H1 (cell line): Measurements from ENCODE around the gene POLR3A. TPM values are rescaled to one million over a fixed set of nuclear protein-coding genes. Genes with fewer than 3 reads are reported as not detected.

Source experiments
- CTCF ChIA-PET: fragments of 300-600 bp; sonication (Branson Sonifier 250); formaldehyde crosslinking; loops from one replicate; lab custom pipeline; 2021; ENCODE audit not compliant: partially characterized antibody; lab: Charles Lee
- POLR2A ChIA-PET: fragments of 300-600 bp; sonication (Branson Sonifier 250); formaldehyde crosslinking; loops from one replicate; lab custom pipeline; 2021; ENCODE audit warnings: inconsistent platforms; ENCODE audit not compliant: partially characterized antibody; lab: Charles Lee
- DNase-seq, 2 experiments: peaks; one replicate each; pipeline versions ENCODE4 v3.0.0 to v3.0.0-alpha.2; 2010 to 2022; ENCODE audit warnings: low spot score in 2 of 2, low read depth in 1 of 2, mixed read lengths in 1 of 2
- FAIRE-seq: peaks from 2 replicates; lab custom pipeline; 2011; peaks lifted over from hg19 to GRCh38; lab: Jason Lieb, UNC
- H2AFZ ChIP-seq: 2 replicates; pipeline ENCODE4 v1.8.1; 2012; ENCODE audit warnings: low read length, inconsistent platforms
- H2AK5ac ChIP-seq: 2 replicates; pipeline ENCODE4 v1.6.1; 2013; ENCODE audit warnings: low read depth, low read length
- H2BK120ac ChIP-seq: replicated peaks from 2 replicates; pipeline ENCODE3; 2013; ENCODE audit warnings: low read depth, low read length, inconsistent platforms
- H2BK12ac ChIP-seq: 2 replicates; pipeline ENCODE4 v1.6.1; 2013; ENCODE audit warnings: low read depth, low read length
- H2BK15ac ChIP-seq: 2 replicates; pipeline ENCODE4 v1.6.1; 2013; ENCODE audit warnings: low read length
- H2BK20ac ChIP-seq: 2 replicates; pipeline ENCODE4 v1.6.1; 2013; ENCODE audit warnings: low read length
- H2BK5ac ChIP-seq: 2 replicates; pipeline ENCODE4 v1.6.1; 2013; ENCODE audit warnings: low read depth, low read length
- H3K14ac ChIP-seq: 2 replicates; pipeline ENCODE4 v1.6.1; 2013; ENCODE audit warnings: inconsistent platforms; ENCODE audit not compliant: insufficient read length
- H3K18ac ChIP-seq: 2 replicates; pipeline ENCODE4 v1.6.1; 2013; ENCODE audit warnings: low read length; ENCODE audit errors: extremely low read depth
- H3K23ac ChIP-seq: 2 replicates; pipeline ENCODE4 v1.6.1; 2013; ENCODE audit warnings: inconsistent platforms; ENCODE audit not compliant: insufficient read length
- H3K23me2 ChIP-seq: 2 replicates; pipeline ENCODE4 v1.6.1; 2013; ENCODE audit warnings: low read depth, low read length
- H3K27ac ChIP-seq: 2 replicates; pipeline ENCODE4 v1.6.1; 2011; ENCODE audit warnings: low read depth, low read length, inconsistent platforms
- H3K27me3 ChIP-seq, 4 experiments: replicated peaks in 1 of 4; 1 replicate in 1 of 4; 2 replicates in 3 of 4; pipeline versions ENCODE4 v1.6.1 to v1.8.1; 2011 to 2013; ENCODE audit warnings: low read length in 3 of 4, mild to moderate bottlenecking in 3 of 4, inconsistent platforms in 2 of 4, mixed read lengths in 2 of 4, moderate library complexity in 1 of 4; ENCODE audit not compliant: control insufficient read depth in 3 of 4, insufficient read depth in 3 of 4; ENCODE audit errors: extremely low read depth in 1 of 4
- H3K36me3 ChIP-seq, 4 experiments: 2 replicates each; pipeline versions ENCODE4 v1.6.1 to v1.8.1; 2011 to 2013; ENCODE audit warnings: mild to moderate bottlenecking in 4 of 4, low read length in 3 of 4, moderate library complexity in 2 of 4, control low read depth in 1 of 4, inconsistent platforms in 1 of 4; ENCODE audit not compliant: insufficient read depth in 4 of 4, control insufficient read depth in 2 of 4
- H3K4ac ChIP-seq: replicated peaks from 2 replicates; pipeline ENCODE3; 2013; ENCODE audit warnings: low read length, low read depth, mixed read lengths, inconsistent platforms; ENCODE audit not compliant: insufficient read length
- H3K4me1 ChIP-seq, 4 experiments: replicated peaks in 1 of 4; 1 replicate in 1 of 4; 2 replicates in 3 of 4; pipeline versions ENCODE4 v1.6.1 to v1.8.1; 2011 to 2013; ENCODE audit warnings: low read length in 3 of 4, inconsistent platforms in 2 of 4, mixed read lengths in 1 of 4; ENCODE audit not compliant: insufficient read depth in 4 of 4, control insufficient read depth in 3 of 4
- H3K4me2 ChIP-seq, 2 experiments: 2 replicates each; pipeline versions ENCODE4 v1.6.1 to v1.8.1; 2011 to 2013; ENCODE audit warnings: low read depth in 2 of 2, low read length in 2 of 2, control low read depth in 1 of 2, inconsistent platforms in 1 of 2, mild to moderate bottlenecking in 1 of 2; ENCODE audit not compliant: insufficient read depth in 1 of 2
- H3K4me3 ChIP-seq, 4 experiments: fragments of 200-600, 300-600 bp in 1 of 4; sonication (generic), shearing (Covaris generic), sonication (Bioruptor Twin) in 1 of 4; 2 replicates each; pipeline versions ENCODE4 v1.5.1 to v1.8.1; 2011 to 2016; ENCODE audit warnings: low read length in 4 of 4, low read depth in 3 of 4, control low read depth in 2 of 4, inconsistent platforms in 2 of 4, mild to moderate bottlenecking in 2 of 4, mixed read lengths in 1 of 4, moderate library complexity in 1 of 4; ENCODE audit not compliant: insufficient read depth in 2 of 4; ENCODE audit errors: extremely low read depth in 1 of 4
- H3K56ac ChIP-seq: replicated peaks from 2 replicates; pipeline ENCODE3; 2013; ENCODE audit warnings: low read depth, mild to moderate bottlenecking, mixed read lengths, low read length, inconsistent platforms; ENCODE audit not compliant: insufficient read length
- H3K79me1 ChIP-seq: 2 replicates; pipeline ENCODE4 v1.6.1; 2013; ENCODE audit warnings: low read depth, low read length, control low read depth
- H3K79me2 ChIP-seq, 2 experiments: 2 replicates each; pipeline versions ENCODE4 v1.6.1 to v1.8.1; 2012 to 2013; ENCODE audit warnings: low read length in 2 of 2, mild to moderate bottlenecking in 2 of 2, inconsistent platforms in 1 of 2; ENCODE audit not compliant: insufficient read depth in 2 of 2, control insufficient read depth in 1 of 2
- H3K9ac ChIP-seq, 4 experiments: replicated peaks in 1 of 4; 1 replicate in 1 of 4; 2 replicates in 3 of 4; pipeline versions ENCODE4 v1.6.1 to v1.8.1; 2011 to 2013; ENCODE audit warnings: low read depth in 3 of 4, low read length in 3 of 4, control low read depth in 2 of 4, mild to moderate bottlenecking in 2 of 4, moderate library complexity in 2 of 4, inconsistent platforms in 1 of 4; ENCODE audit errors: extremely low read depth in 1 of 4
- H3K9me3 ChIP-seq, 2 experiments: 2 replicates each; pipeline versions ENCODE4 v1.6.1 to v1.8.1; 2012 to 2013; ENCODE audit warnings: mild to moderate bottlenecking in 2 of 2, moderate library complexity in 2 of 2, control low read depth in 1 of 2, inconsistent platforms in 1 of 2, low read depth in 1 of 2, low read length in 1 of 2, mixed read lengths in 1 of 2; ENCODE audit not compliant: insufficient read depth in 2 of 2
- H4K20me1 ChIP-seq, 2 experiments: replicated peaks in 1 of 2; 2 replicates each; pipeline versions ENCODE3 to v1.8.1; 2011 to 2013; ENCODE audit warnings: inconsistent platforms in 2 of 2, low read length in 2 of 2, mild to moderate bottlenecking in 1 of 2; ENCODE audit not compliant: insufficient read depth in 2 of 2, control insufficient read depth in 1 of 2
- H4K5ac ChIP-seq: 2 replicates; pipeline ENCODE4 v1.6.1; 2013; ENCODE audit warnings: low read length, low read depth, mixed read lengths, inconsistent platforms; ENCODE audit not compliant: insufficient read length
- H4K8ac ChIP-seq: 2 replicates; pipeline ENCODE4 v1.8.0; 2013; ENCODE audit warnings: mild to moderate bottlenecking, moderate library complexity, low read length, inconsistent platforms; ENCODE audit not compliant: insufficient read depth; ENCODE audit errors: extremely low read depth
- H4K91ac ChIP-seq: replicated peaks from 2 replicates; pipeline ENCODE3; 2013; ENCODE audit warnings: low read length, mixed read lengths, inconsistent platforms; ENCODE audit not compliant: insufficient read length
- GTF2F1 ChIP-seq: IDR thresholded peaks from 2 replicates; pipeline ENCODE4 v1.6.1; 2012; ENCODE audit warnings: low read depth, low read length, improper control_type of control experiment, borderline replicate concordance
- MAFK ChIP-seq: IDR thresholded peaks from 2 replicates; pipeline ENCODE4 v1.6.1; 2012; ENCODE audit warnings: low read depth, mild to moderate bottlenecking, improper control_type of control experiment, low read length
- RAD21 ChIP-seq, 2 experiments: IDR thresholded peaks in 1 of 2; conservative IDR thresholded peaks in 1 of 2; 2 replicates each; pipeline ENCODE4 v1.6.1; 2011; ENCODE audit warnings: low read depth in 2 of 2, low read length in 2 of 2, improper control_type of control experiment in 1 of 2, inconsistent platforms in 1 of 2, mild to moderate bottlenecking in 1 of 2, moderate library complexity in 1 of 2
- WGBS, 2 experiments: shearing (Covaris generic) in 1 of 2; methylation state at CpG; one replicate each; pipeline versions ENCODE4 v1.1.6 to v1.1.7; 2013 to 2015; ENCODE audit warnings: low lambda C conversion rate in 2 of 2, mixed read lengths in 2 of 2, inconsistent platforms in 1 of 2, low coverage in 1 of 2, missing lambda C conversion rate in 1 of 2; ENCODE audit not compliant: insufficient replicate concordance in 2 of 2, insufficient coverage in 1 of 2, insufficient read length in 1 of 2; ENCODE audit errors: extremely low coverage in 1 of 2, missing lambda C conversion rate in 1 of 2; 5-methylcytosine and 5-hydroxymethylcytosine counted together
- polyA plus RNA-seq, 7 experiments: library from polyadenylated mRNA; depleted of rRNA in 3 of 7; stranded (reverse) in 5 of 7; unstranded in 2 of 7; fragments of >200 nt in 5 of 7; fragments of 200-250 nt in 2 of 7; gene quantifications; 1 replicate in 5 of 7; 2 replicates in 1 of 7; 4 replicates in 1 of 7; pipeline versions ENCODE4 v1.2.1 to v1.2.3, GENCODE V29; 2011 to 2013; ENCODE audit warnings: missing spikeins in 2 of 7, mixed read lengths in 2 of 7
- total RNA-seq: library from RNA; stranded (reverse); fragmentation: NEBNext Ultra II Directional; extraction: Animal tissue kit (Norgen Biotek cat#: 25700); gene quantifications from 2 replicates; pipeline ENCODE4 v1.2.1, GENCODE V29; 2021

POLR3A gene
- total and polyA plus RNA-seq, 2 of the 8 experiments (the other 6 are each of a cell fraction or from before 2014, with no cell fraction given): 11.3 to 38.6 TPM

GRCh38 chr10:78066012-78066411 lies 36.7 kb upstream of the POLR3A start:
- H3K18ac ChIP-seq: no peak overlapping the region
- no peak overlapping the region for H2AK5ac ChIP-seq
- ChIA-PET CTCF (interaction anchor here (1.0 kb wide), 1 partner anchor 43 kb away, joined by 4 read pairs; no protein-coding TSS in a partner anchor), POLR2A (interaction anchor here (2.0 kb wide), 1 partner anchor 27 kb away, joined by 4 read pairs; no protein-coding TSS in a partner anchor)
- DNase-seq (no peak), FAIRE-seq (no peak)
- no peak overlapping the region for H3K4me3 ChIP-seq
- no peak overlapping the region for H2AFZ ChIP-seq
- no peak overlapping the region for H2BK12ac ChIP-seq
- no peaks in the 10 kb centered on the region; a peak in 1 of 7 replicates for H3K27me3 ChIP-seq
- H2BK20ac ChIP-seq: no peak overlapping the region
- H3K56ac ChIP-seq: no peak overlapping the region
- H3K9me3 ChIP-seq: no peaks in the 10 kb centered on the region
- WGBS, 2 experiments: 90% methylated on average over 5 of the region's 5 CpGs; no CpG with 5 or more reads in 1 of the 2 experiments
- no peaks in the 10 kb centered on the region for H3K79me2 ChIP-seq
- no peak overlapping the region for H4K91ac ChIP-seq
- H4K5ac ChIP-seq: no peak overlapping the region
- H3K23me2 ChIP-seq: no peaks in the 10 kb centered on the region
- peaks cover 0 to 4% (median 0%) of the 10 kb centered on the region in 4 experiments; a peak in 2 of 7 replicates for H3K4me1 ChIP-seq
- H2BK5ac ChIP-seq: no peak overlapping the region
- no peak overlapping the region for H2BK15ac ChIP-seq
- H3K4me2 ChIP-seq: no peak overlapping the region
- no peak overlapping the region for H3K14ac ChIP-seq
- no peak overlapping the region for H3K4ac ChIP-seq
- no peak overlapping the region for H2BK120ac ChIP-seq
- no peak overlapping the region for H4K8ac ChIP-seq
- H3K9ac ChIP-seq: no peak overlapping the region
- H3K79me1 ChIP-seq: no peaks in the 10 kb centered on the region
- H4K20me1 ChIP-seq: no peaks in the 10 kb centered on the region
- no peak overlapping the region for H3K23ac ChIP-seq
- no peaks in the 10 kb centered on the region for H3K36me3 ChIP-seq
- H3K27ac ChIP-seq: no peak overlapping the region
- TF ChIP-seq GTF2F1 (no peak), MAFK (no peak), RAD21 (IDR thresholded peaks at IDR 0.05 in 1 of 2, conservative IDR thresholded peaks at IDR 0.05 in 1 of 2; ENCODE audit: low read depth in 2 of 2, low read length in 2 of 2) (no peak)
